ENCODE results near the gene TEKT5.

The TEKT5 gene

GRCh38 chr16:10678655-10679054 is 16.1 kb downstream of the TEKT5 start:
- Mint-ChIP-seq H3K27me3 (peaks cover 11% of the 10 kb centered on the region), H3K4me1 (ENCODE audit: low read depth) (no peaks in the 10 kb centered on the region), H3K36me3 (ENCODE audit: low read depth) (no peaks in the 10 kb centered on the region), H3K4me3 (no peak overlapping the region), H3K9me3 (no peaks in the 10 kb centered on the region), H3K27ac (no peak overlapping the region)
- intact Hi-C loops (cut with micrococcal nuclease): no loop called here

GRCh38 chr16:10676284-10676683 is 18.4 kb downstream of the TEKT5 start:
- intact Hi-C loops (cut with micrococcal nuclease): no loop called here
- Mint-ChIP-seq H3K4me1 (ENCODE audit: low read depth) (no peaks in the 10 kb centered on the region), H3K36me3 (ENCODE audit: low read depth) (no peaks in the 10 kb centered on the region), H3K27me3 (peaks cover 11% of the 10 kb centered on the region), H3K9me3 (no peaks in the 10 kb centered on the region), H3K4me3 (no peak overlapping the region), H3K27ac (no peak overlapping the region)

- Mint-ChIP-seq H3K36me3 (ENCODE audit: low read depth) (no peaks in the 10 kb centered on the region), H3K27ac (no peak overlapping the region), H3K4me1 (ENCODE audit: low read depth) (no peaks in the 10 kb centered on the region), H3K9me3 (no peaks in the 10 kb centered on the region), H3K4me3 (no peak overlapping the region), H3K27me3 (peaks cover 11% of the 10 kb centered on the region)
- intact Hi-C loops (cut with micrococcal nuclease): no loop called here
Measured at GRCh38 chr16:10675861-10676260, 18.9 kb downstream of the TEKT5 start.

GRCh38 chr16:10675216-10675615 is 19.5 kb downstream of the TEKT5 start:
- H3K36me3 Mint-ChIP-seq (ENCODE audit: low read depth): no peaks in the 10 kb centered on the region
- intact Hi-C loops (cut with micrococcal nuclease): no loop called here
- H3K4me3 Mint-ChIP-seq: no peak overlapping the region
- peaks cover 11% of the 10 kb centered on the region for H3K27me3 Mint-ChIP-seq
- H3K9me3 Mint-ChIP-seq: no peaks in the 10 kb centered on the region
- H3K27ac Mint-ChIP-seq: no peak overlapping the region
- no peaks in the 10 kb centered on the region for H3K4me1 Mint-ChIP-seq (ENCODE audit: low read depth)

GRCh38 chr16:10671729-10672128 is 23.0 kb downstream of the TEKT5 start:
- Mint-ChIP-seq H3K4me3 (no peak overlapping the region), H3K27ac (no peak overlapping the region), H3K36me3 (ENCODE audit: low read depth) (no peaks in the 10 kb centered on the region), H3K4me1 (ENCODE audit: low read depth) (no peaks in the 10 kb centered on the region), H3K27me3 (peaks cover 6% of the 10 kb centered on the region), H3K9me3 (no peaks in the 10 kb centered on the region)
- intact Hi-C loops (cut with micrococcal nuclease): no loop called here

- intact Hi-C loops (cut with micrococcal nuclease): no loop called here
- Mint-ChIP-seq H3K27me3 (peaks cover 7% of the 10 kb centered on the region), H3K9me3 (no peaks in the 10 kb centered on the region), H3K27ac (no peak overlapping the region), H3K4me3 (no peak overlapping the region), H3K36me3 (ENCODE audit: low read depth) (no peaks in the 10 kb centered on the region), H3K4me1 (ENCODE audit: low read depth) (no peaks in the 10 kb centered on the region)
Measured at GRCh38 chr16:10669791-10670190, 24.9 kb downstream of the TEKT5 start.

GRCh38 chr16:10668322-10669045 is 26.2 kb downstream of the TEKT5 start:
- no peak overlapping the region for H3K27ac Mint-ChIP-seq
- intact Hi-C loops (cut with micrococcal nuclease): no loop called here
- no peaks in the 10 kb centered on the region for H3K36me3 Mint-ChIP-seq (ENCODE audit: low read depth)
- H3K4me3 Mint-ChIP-seq: no peak overlapping the region
- H3K27me3 Mint-ChIP-seq: peaks cover 5% of the 10 kb centered on the region
- H3K4me1 Mint-ChIP-seq (ENCODE audit: low read depth): no peaks in the 10 kb centered on the region
- no peaks in the 10 kb centered on the region for H3K9me3 Mint-ChIP-seq

GRCh38 chr16:10667239-10667638 is 27.5 kb downstream of the TEKT5 start:
- peaks cover 10% of the 10 kb centered on the region for H3K27me3 Mint-ChIP-seq
- no peaks in the 10 kb centered on the region for H3K36me3 Mint-ChIP-seq (ENCODE audit: low read depth)
- H3K9me3 Mint-ChIP-seq: no peaks in the 10 kb centered on the region
- H3K4me1 Mint-ChIP-seq (ENCODE audit: low read depth): no peaks in the 10 kb centered on the region
- H3K27ac Mint-ChIP-seq: no peak overlapping the region
- no peak overlapping the region for H3K4me3 Mint-ChIP-seq
- intact Hi-C loops (cut with micrococcal nuclease): no loop called here

GRCh38 chr16:10666291-10666690 is 28.4 kb downstream of the TEKT5 start:
- Mint-ChIP-seq H3K27ac (no peak overlapping the region), H3K36me3 (ENCODE audit: low read depth) (no peaks in the 10 kb centered on the region), H3K4me1 (ENCODE audit: low read depth) (no peaks in the 10 kb centered on the region), H3K4me3 (no peak overlapping the region), H3K9me3 (no peaks in the 10 kb centered on the region), H3K27me3 (peaks cover 8% of the 10 kb centered on the region)
- intact Hi-C loops (cut with micrococcal nuclease): no loop called here

- H3K27ac Mint-ChIP-seq: no peak overlapping the region
- intact Hi-C loops (cut with micrococcal nuclease): no loop called here
- H3K36me3 Mint-ChIP-seq (ENCODE audit: low read depth): no peaks in the 10 kb centered on the region
- no peak overlapping the region for H3K4me3 Mint-ChIP-seq
- H3K27me3 Mint-ChIP-seq: peaks cover 8% of the 10 kb centered on the region
- no peaks in the 10 kb centered on the region for H3K4me1 Mint-ChIP-seq (ENCODE audit: low read depth)
- no peaks in the 10 kb centered on the region for H3K9me3 Mint-ChIP-seq
Measured at GRCh38 chr16:10665166-10665565, 29.6 kb downstream of the TEKT5 start.

GRCh38 chr16:10664720-10665126 is 30.0 kb downstream of the TEKT5 start:
- H3K36me3 Mint-ChIP-seq (ENCODE audit: low read depth): no peaks in the 10 kb centered on the region
- no peak overlapping the region for H3K4me3 Mint-ChIP-seq
- H3K9me3 Mint-ChIP-seq: no peaks in the 10 kb centered on the region
- H3K27ac Mint-ChIP-seq: no peak overlapping the region
- H3K27me3 Mint-ChIP-seq: peaks cover 8% of the 10 kb centered on the region
- H3K4me1 Mint-ChIP-seq (ENCODE audit: low read depth): no peaks in the 10 kb centered on the region
- intact Hi-C loops (cut with micrococcal nuclease): no loop called here

GRCh38 chr16:10663744-10664143 is 31.0 kb downstream of the TEKT5 start:
- Mint-ChIP-seq H3K36me3 (ENCODE audit: low read depth) (no peaks in the 10 kb centered on the region), H3K9me3 (no peaks in the 10 kb centered on the region), H3K27ac (no peak overlapping the region), H3K4me3 (no peak overlapping the region), H3K4me1 (ENCODE audit: low read depth) (no peaks in the 10 kb centered on the region), H3K27me3 (peaks cover 8% of the 10 kb centered on the region)
- intact Hi-C loops (cut with micrococcal nuclease): no loop called here

GRCh38 chr16:10663146-10663545 is 31.6 kb downstream of the TEKT5 start:
- H3K9me3 Mint-ChIP-seq: no peaks in the 10 kb centered on the region

GRCh38 chr16:10662212-10662611 is 32.5 kb downstream of the TEKT5 start:
- Mint-ChIP-seq H3K27me3 (peaks cover 8% of the 10 kb centered on the region), H3K4me3 (no peak overlapping the region), H3K27ac (no peak overlapping the region), H3K4me1 (ENCODE audit: low read depth) (no peaks in the 10 kb centered on the region), H3K36me3 (ENCODE audit: low read depth) (no peaks in the 10 kb centered on the region), H3K9me3 (no peaks in the 10 kb centered on the region)
- intact Hi-C loops (cut with micrococcal nuclease): no loop called here

More at GRCh38 chr16:10663146-10663545, 31.6 kb downstream of the TEKT5 start:
- Mint-ChIP-seq H3K27ac (no peak overlapping the region), H3K36me3 (ENCODE audit: low read depth) (no peaks in the 10 kb centered on the region), H3K27me3 (peaks cover 8% of the 10 kb centered on the region), H3K4me3 (no peak overlapping the region), H3K4me1 (ENCODE audit: low read depth) (no peaks in the 10 kb centered on the region)
- intact Hi-C loops (cut with micrococcal nuclease): no loop called here

GRCh38 chr16:10661737-10662136 is 33.0 kb downstream of the TEKT5 start:
- Mint-ChIP-seq H3K4me3 (no peak overlapping the region), H3K27me3 (peaks cover 8% of the 10 kb centered on the region), H3K9me3 (no peaks in the 10 kb centered on the region), H3K36me3 (ENCODE audit: low read depth) (no peaks in the 10 kb centered on the region), H3K27ac (no peak overlapping the region), H3K4me1 (ENCODE audit: low read depth) (no peaks in the 10 kb centered on the region)
- intact Hi-C loops (cut with micrococcal nuclease): no loop called here
